ENCODE measurements around the gene COPG1.

DNA sequence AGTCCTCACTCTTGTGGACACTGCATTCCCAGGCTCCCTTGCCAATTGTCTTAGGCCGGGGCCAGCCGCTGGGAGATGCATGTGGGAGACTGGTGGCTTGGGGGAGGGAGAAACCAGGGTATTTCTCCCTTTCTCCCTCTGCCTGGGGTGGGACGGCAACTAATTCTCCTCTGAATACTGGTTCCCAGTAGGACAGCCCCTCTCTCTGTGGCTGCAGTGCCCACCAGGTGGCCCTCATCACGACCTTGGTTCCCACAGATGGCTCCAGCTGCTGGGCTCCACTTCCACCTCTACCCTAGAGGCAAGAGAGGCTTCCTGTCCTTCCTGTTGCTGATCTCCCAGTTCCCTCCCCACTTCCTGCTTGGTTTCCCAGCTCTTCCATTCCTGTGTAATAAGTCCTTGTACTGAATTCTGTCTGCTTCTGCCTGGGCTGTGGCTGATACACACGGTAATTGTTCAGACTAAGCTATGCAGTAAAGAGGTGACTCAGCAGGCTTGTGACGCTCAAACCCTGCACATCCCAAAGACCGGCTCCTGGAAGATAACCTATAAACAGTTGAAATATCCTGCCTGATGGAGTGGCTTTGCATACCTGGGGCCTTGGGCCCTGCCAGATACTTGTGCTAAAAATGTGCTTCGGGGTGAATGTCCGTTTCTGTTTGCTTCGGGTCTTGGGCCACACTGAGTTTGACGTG lies 20.4 kb upstream of the COPG1 start:
- TF ChIP-seq, protein P1, sequence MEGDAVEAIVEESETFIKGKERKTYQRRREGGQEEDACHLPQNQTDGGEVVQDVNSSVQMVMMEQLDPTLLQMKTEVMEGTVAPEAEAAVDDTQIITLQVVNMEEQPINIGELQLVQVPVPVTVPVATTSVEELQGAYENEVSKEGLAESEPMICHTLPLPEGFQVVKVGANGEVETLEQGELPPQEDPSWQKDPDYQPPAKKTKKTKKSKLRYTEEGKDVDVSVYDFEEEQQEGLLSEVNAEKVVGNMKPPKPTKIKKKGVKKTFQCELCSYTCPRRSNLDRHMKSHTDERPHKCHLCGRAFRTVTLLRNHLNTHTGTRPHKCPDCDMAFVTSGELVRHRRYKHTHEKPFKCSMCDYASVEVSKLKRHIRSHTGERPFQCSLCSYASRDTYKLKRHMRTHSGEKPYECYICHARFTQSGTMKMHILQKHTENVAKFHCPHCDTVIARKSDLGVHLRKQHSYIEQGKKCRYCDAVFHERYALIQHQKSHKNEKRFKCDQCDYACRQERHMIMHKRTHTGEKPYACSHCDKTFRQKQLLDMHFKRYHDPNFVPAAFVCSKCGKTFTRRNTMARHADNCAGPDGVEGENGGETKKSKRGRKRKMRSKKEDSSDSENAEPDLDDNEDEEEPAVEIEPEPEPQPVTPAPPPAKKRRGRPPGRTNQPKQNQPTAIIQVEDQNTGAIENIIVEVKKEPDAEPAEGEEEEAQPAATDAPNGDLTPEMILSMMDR (IDR thresholded peaks at IDR 0.05) = no peak
- TF ChIP-seq POLR2AphosphoS5 (IDR thresholded peaks at IDR 0.05) (no peak), POLR2A (IDR thresholded peaks at IDR 0.05) (no peak)

Data from breast epithelium (tissue), 3 donors.